Liver (tissue), 9 donors: Measurements from ENCODE around the gene FBXO4. TPM values are rescaled to one million over a fixed set of nuclear protein-coding genes. Genes with fewer than 3 reads are reported as not detected.

Experiments
- DNase-seq: peaks from one replicate; pipeline ENCODE4 v3.0.0-alpha.2; 2017; ENCODE audit warnings: low spot score
- H3K27ac ChIP-seq, 2 donors: one replicate each; pipeline ENCODE4 v1.7.0; 2013; ENCODE audit warnings: inconsistent platforms in 2 of 2, low read length in 2 of 2, control low read depth in 1 of 2, low read depth in 1 of 2, mild to moderate bottlenecking in 1 of 2
- H3K27me3 ChIP-seq, 4 donors: one replicate each; pipeline versions ENCODE4 v1.6.1 to v1.7.0; 2013; ENCODE audit warnings: low read length in 3 of 4, inconsistent platforms in 1 of 4, mild to moderate bottlenecking in 1 of 4, moderate library complexity in 1 of 4; ENCODE audit not compliant: control insufficient read depth in 4 of 4, insufficient read depth in 4 of 4
- H3K36me3 ChIP-seq, 4 donors: one replicate each; pipeline versions ENCODE4 v1.6.1 to v1.7.0; 2013; ENCODE audit warnings: low read length in 3 of 4, mild to moderate bottlenecking in 3 of 4, low read depth in 1 of 4, moderate library complexity in 1 of 4; ENCODE audit not compliant: control insufficient read depth in 4 of 4, insufficient read depth in 3 of 4
- H3K4me1 ChIP-seq, 4 donors: one replicate each; pipeline versions ENCODE4 v1.6.1 to v1.7.0; 2013; ENCODE audit warnings: low read length in 3 of 4, mild to moderate bottlenecking in 3 of 4, moderate library complexity in 1 of 4; ENCODE audit not compliant: control insufficient read depth in 4 of 4, insufficient read depth in 4 of 4
- H3K4me3 ChIP-seq, 3 donors: one replicate each; pipeline versions ENCODE4 v1.6.1 to v1.7.0; 2013; ENCODE audit warnings: low read length in 3 of 3, control low read depth in 1 of 3, low read depth in 1 of 3, mild to moderate bottlenecking in 1 of 3
- H3K9ac ChIP-seq, 2 donors: one replicate each; pipeline ENCODE4 v1.7.0; 2013; ENCODE audit warnings: low read length in 2 of 2, mild to moderate bottlenecking in 2 of 2, moderate library complexity in 2 of 2, control low read depth in 1 of 2, low read depth in 1 of 2
- H3K9me3 ChIP-seq, 4 donors: one replicate each; pipeline versions ENCODE4 v1.6.1 to v1.7.0; 2013; ENCODE audit warnings: low read length in 3 of 4; ENCODE audit not compliant: control insufficient read depth in 4 of 4
- EGR1 ChIP-seq, 2 donors: IDR thresholded peaks; 2 replicates each; pipeline ENCODE4 v1.6.1; 2016 to 2018; ENCODE audit warnings: antibody characterized with exemption in 2 of 2, low read depth in 2 of 2
- FOXA1 ChIP-seq: IDR thresholded peaks from 2 replicates; pipeline ENCODE4 v1.6.1; 2016; ENCODE audit warnings: antibody characterized with exemption
- FOXA2 ChIP-seq: IDR thresholded peaks from 2 replicates; pipeline ENCODE4 v1.6.1; 2016; ENCODE audit warnings: antibody characterized with exemption
- HNF4A ChIP-seq, 2 donors: conservative IDR thresholded peaks; 2 replicates each; pipeline ENCODE4 v1.6.1; 2016; ENCODE audit warnings: antibody characterized with exemption in 2 of 2, mild to moderate bottlenecking in 2 of 2
- HNF4G ChIP-seq: IDR thresholded peaks from 2 replicates; pipeline ENCODE4 v1.6.1; 2016; ENCODE audit warnings: antibody characterized with exemption
- RAD21 ChIP-seq, 2 donors: IDR thresholded peaks; 2 replicates each; pipeline ENCODE4 v1.6.1; 2016; ENCODE audit warnings: antibody characterized with exemption in 2 of 2, mild to moderate bottlenecking in 2 of 2
- RXRA ChIP-seq, 2 donors: IDR thresholded peaks; 2 replicates each; pipeline ENCODE4 v1.6.1; 2017 to 2018; ENCODE audit warnings: antibody characterized with exemption in 2 of 2, mild to moderate bottlenecking in 1 of 2
- SP1 ChIP-seq: IDR thresholded peaks from 2 replicates; pipeline ENCODE4 v1.6.1; 2018; ENCODE audit warnings: antibody characterized with exemption, mild to moderate bottlenecking
- TAF1 ChIP-seq: conservative IDR thresholded peaks from 2 replicates; pipeline ENCODE4 v1.6.1; 2016; ENCODE audit warnings: antibody characterized with exemption, mild to moderate bottlenecking
- YY1 ChIP-seq: IDR thresholded peaks from 2 replicates; pipeline ENCODE4 v1.6.1; 2016; ENCODE audit warnings: antibody characterized with exemption, mild to moderate bottlenecking
- WGBS: extraction: QIAGEN DNeasy Blood & Tissue Kit; methylation state at CpG from one replicate; pipeline ENCODE4 v1.1.7; 2013; 5-methylcytosine and 5-hydroxymethylcytosine counted together
- polyA plus RNA-seq, 2 donors: library from polyadenylated mRNA; stranded (reverse) in 1 of 2; unstranded in 1 of 2; fragments of 200-250 nt in 1 of 2; fragments of >200 nt in 1 of 2; fragmentation: Nextera tagmentation in 1 of 2; extraction: Ambion mirVana in 1 of 2; gene quantifications; one replicate each; pipeline versions ENCODE4 v1.2.1 to v1.2.3, GENCODE V29; 2013 to 2015
- total RNA-seq, 2 donors: library from RNA; depleted of rRNA; stranded (reverse); fragments of >200 nt; gene quantifications; one replicate each; pipeline ENCODE4 v1.2.3, GENCODE V29; 2014
- TF ChIP-seq, protein P1 (sequence below): IDR thresholded peaks from 2 replicates; pipeline ENCODE4 v1.6.1; 2016; ENCODE audit warnings: antibody characterized with exemption
- TF ChIP-seq, protein P2 (sequence below): IDR thresholded peaks from 2 replicates; pipeline ENCODE4 v1.6.1; 2016; ENCODE audit warnings: antibody characterized with exemption
- TF ChIP-seq, protein P3 (sequence below): IDR thresholded peaks from 2 replicates; pipeline ENCODE4 v1.6.1; 2016; ENCODE audit warnings: antibody characterized with exemption, mild to moderate bottlenecking
- TF ChIP-seq, protein P4 (sequence below): fragments of 150-350 bp; IDR thresholded peaks from 2 replicates; pipeline ENCODE4 v1.5.1; 2017; ENCODE audit warnings: improper control_type of control experiment, low read depth, low read length; ENCODE audit not compliant: missing input control
- TF ChIP-seq, protein P5 (sequence below): IDR thresholded peaks from 2 replicates; pipeline ENCODE4 v1.6.1; 2016; ENCODE audit warnings: antibody characterized with exemption
- donor health status: healthy.
- donor health status: healthy.
- donor health status: healthy.
- donor health status: healthy.
- donor health status: healthy.

Gene FBXO4
- total and polyA plus RNA-seq, 4 donors = 5.6 to 8.8 (median 7.2) TPM

DNA sequence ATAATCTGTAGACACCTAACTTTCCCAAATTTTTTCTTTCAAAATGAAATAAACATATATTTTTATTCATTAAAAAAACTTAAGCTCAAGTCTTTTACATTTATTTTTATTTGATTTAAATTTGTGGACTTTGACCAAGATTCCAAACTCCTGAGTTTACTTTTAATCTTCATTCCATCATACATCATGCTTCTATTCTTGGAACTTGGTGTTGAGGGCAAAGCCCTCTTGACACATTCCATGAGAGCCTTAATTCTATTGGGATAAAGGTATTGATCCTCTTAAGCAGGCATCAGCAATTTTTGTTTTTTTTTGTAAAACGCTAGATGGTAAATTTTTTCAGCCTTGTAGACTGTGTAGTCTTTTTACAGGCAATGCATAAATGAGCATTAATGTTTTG lies 53.6 kb downstream of the FBXO4 start:
- H3K4me3 ChIP-seq = no peak overlapping the region
- WGBS = 83% methylated on average over 1 of the region's 1 CpG
- no peaks in the 10 kb centered on the region for H3K4me1 ChIP-seq
- H3K27me3 ChIP-seq = no peaks in the 10 kb centered on the region
- no peaks in the 10 kb centered on the region for H3K9me3 ChIP-seq
- no peaks in the 10 kb centered on the region for H3K36me3 ChIP-seq
- TF ChIP-seq RXRA (IDR thresholded peaks at IDR 0.05) = no peak
- TF ChIP-seq, protein P1, sequence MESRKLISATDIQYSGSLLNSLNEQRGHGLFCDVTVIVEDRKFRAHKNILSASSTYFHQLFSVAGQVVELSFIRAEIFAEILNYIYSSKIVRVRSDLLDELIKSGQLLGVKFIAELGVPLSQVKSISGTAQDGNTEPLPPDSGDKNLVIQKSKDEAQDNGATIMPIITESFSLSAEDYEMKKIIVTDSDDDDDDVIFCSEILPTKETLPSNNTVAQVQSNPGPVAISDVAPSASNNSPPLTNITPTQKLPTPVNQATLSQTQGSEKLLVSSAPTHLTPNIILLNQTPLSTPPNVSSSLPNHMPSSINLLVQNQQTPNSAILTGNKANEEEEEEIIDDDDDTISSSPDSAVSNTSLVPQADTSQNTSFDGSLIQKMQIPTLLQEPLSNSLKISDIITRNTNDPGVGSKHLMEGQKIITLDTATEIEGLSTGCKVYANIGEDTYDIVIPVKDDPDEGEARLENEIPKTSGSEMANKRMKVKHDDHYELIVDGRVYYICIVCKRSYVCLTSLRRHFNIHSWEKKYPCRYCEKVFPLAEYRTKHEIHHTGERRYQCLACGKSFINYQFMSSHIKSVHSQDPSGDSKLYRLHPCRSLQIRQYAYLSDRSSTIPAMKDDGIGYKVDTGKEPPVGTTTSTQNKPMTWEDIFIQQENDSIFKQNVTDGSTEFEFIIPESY = no peak
- TF ChIP-seq, protein P2, sequence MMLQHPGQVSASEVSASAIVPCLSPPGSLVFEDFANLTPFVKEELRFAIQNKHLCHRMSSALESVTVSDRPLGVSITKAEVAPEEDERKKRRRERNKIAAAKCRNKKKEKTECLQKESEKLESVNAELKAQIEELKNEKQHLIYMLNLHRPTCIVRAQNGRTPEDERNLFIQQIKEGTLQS = no peak
- TF ChIP-seq HNF4A (conservative IDR thresholded peaks at IDR 0.05) = no peak
- TF ChIP-seq, protein P3, sequence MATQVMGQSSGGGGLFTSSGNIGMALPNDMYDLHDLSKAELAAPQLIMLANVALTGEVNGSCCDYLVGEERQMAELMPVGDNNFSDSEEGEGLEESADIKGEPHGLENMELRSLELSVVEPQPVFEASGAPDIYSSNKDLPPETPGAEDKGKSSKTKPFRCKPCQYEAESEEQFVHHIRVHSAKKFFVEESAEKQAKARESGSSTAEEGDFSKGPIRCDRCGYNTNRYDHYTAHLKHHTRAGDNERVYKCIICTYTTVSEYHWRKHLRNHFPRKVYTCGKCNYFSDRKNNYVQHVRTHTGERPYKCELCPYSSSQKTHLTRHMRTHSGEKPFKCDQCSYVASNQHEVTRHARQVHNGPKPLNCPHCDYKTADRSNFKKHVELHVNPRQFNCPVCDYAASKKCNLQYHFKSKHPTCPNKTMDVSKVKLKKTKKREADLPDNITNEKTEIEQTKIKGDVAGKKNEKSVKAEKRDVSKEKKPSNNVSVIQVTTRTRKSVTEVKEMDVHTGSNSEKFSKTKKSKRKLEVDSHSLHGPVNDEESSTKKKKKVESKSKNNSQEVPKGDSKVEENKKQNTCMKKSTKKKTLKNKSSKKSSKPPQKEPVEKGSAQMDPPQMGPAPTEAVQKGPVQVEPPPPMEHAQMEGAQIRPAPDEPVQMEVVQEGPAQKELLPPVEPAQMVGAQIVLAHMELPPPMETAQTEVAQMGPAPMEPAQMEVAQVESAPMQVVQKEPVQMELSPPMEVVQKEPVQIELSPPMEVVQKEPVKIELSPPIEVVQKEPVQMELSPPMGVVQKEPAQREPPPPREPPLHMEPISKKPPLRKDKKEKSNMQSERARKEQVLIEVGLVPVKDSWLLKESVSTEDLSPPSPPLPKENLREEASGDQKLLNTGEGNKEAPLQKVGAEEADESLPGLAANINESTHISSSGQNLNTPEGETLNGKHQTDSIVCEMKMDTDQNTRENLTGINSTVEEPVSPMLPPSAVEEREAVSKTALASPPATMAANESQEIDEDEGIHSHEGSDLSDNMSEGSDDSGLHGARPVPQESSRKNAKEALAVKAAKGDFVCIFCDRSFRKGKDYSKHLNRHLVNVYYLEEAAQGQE = no peak
- TF ChIP-seq, protein P4, sequence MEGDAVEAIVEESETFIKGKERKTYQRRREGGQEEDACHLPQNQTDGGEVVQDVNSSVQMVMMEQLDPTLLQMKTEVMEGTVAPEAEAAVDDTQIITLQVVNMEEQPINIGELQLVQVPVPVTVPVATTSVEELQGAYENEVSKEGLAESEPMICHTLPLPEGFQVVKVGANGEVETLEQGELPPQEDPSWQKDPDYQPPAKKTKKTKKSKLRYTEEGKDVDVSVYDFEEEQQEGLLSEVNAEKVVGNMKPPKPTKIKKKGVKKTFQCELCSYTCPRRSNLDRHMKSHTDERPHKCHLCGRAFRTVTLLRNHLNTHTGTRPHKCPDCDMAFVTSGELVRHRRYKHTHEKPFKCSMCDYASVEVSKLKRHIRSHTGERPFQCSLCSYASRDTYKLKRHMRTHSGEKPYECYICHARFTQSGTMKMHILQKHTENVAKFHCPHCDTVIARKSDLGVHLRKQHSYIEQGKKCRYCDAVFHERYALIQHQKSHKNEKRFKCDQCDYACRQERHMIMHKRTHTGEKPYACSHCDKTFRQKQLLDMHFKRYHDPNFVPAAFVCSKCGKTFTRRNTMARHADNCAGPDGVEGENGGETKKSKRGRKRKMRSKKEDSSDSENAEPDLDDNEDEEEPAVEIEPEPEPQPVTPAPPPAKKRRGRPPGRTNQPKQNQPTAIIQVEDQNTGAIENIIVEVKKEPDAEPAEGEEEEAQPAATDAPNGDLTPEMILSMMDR = no peak
- TF ChIP-seq, protein P5, sequence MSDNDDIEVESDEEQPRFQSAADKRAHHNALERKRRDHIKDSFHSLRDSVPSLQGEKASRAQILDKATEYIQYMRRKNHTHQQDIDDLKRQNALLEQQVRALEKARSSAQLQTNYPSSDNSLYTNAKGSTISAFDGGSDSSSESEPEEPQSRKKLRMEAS = no peak
- no peak for TF ChIP-seq YY1
- no peak for TF ChIP-seq SP1
- TF ChIP-seq FOXA1 = no peak
- no peak overlapping the region for H3K9ac ChIP-seq
- no peak overlapping the region for H3K27ac ChIP-seq
- DNase-seq = no peak

DNA sequence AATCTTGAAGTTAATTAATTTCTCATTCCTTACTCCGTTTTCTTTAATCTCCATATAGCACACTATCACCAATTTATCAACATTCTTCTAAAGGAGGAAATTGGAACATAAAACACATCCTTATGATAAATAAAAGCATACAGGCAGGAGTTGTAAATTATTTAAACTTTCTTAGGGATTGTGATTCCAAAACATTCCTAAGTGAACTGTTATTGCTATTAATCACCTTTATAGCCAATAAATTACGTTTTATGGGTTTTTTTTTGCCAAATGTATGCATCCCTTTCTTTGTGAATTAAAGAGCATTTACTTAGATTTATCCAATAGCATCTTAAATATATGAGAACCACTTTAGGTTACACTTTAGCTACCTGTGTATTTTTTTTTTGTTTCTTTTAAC lies 55.3 kb downstream of the FBXO4 start:
- H3K9me3 ChIP-seq = no peaks in the 10 kb centered on the region
- WGBS = 59% methylated on average over 2 of the region's 2 CpGs
- H3K27me3 ChIP-seq = no peaks in the 10 kb centered on the region
- no peaks in the 10 kb centered on the region for H3K36me3 ChIP-seq
- H3K4me3 ChIP-seq = no peak overlapping the region
- no peak overlapping the region for H3K27ac ChIP-seq
- no peak for DNase-seq
- no peaks in the 10 kb centered on the region for H3K4me1 ChIP-seq
- TF ChIP-seq EGR1 (IDR thresholded peaks at IDR 0.05; ENCODE audit: low read depth in 2 of 2) = no peak
- TF ChIP-seq, protein P5 = no peak
- no peak for TF ChIP-seq SP1
- TF ChIP-seq, protein P2 = no peak
- TF ChIP-seq FOXA2 = no peak
- no peak for TF ChIP-seq HNF4A (conservative IDR thresholded peaks at IDR 0.05)
- TF ChIP-seq HNF4G = no peak
- TF ChIP-seq, protein P3 = no peak
- TF ChIP-seq RAD21 (IDR thresholded peaks at IDR 0.05) = no peak
- no peak for TF ChIP-seq TAF1
- TF ChIP-seq RXRA (IDR thresholded peaks at IDR 0.05) = no peak
- TF ChIP-seq, protein P1 = no peak
- H3K9ac ChIP-seq = no peak overlapping the region
